Measurements from ENCODE around the gene RAB36.

DNA sequence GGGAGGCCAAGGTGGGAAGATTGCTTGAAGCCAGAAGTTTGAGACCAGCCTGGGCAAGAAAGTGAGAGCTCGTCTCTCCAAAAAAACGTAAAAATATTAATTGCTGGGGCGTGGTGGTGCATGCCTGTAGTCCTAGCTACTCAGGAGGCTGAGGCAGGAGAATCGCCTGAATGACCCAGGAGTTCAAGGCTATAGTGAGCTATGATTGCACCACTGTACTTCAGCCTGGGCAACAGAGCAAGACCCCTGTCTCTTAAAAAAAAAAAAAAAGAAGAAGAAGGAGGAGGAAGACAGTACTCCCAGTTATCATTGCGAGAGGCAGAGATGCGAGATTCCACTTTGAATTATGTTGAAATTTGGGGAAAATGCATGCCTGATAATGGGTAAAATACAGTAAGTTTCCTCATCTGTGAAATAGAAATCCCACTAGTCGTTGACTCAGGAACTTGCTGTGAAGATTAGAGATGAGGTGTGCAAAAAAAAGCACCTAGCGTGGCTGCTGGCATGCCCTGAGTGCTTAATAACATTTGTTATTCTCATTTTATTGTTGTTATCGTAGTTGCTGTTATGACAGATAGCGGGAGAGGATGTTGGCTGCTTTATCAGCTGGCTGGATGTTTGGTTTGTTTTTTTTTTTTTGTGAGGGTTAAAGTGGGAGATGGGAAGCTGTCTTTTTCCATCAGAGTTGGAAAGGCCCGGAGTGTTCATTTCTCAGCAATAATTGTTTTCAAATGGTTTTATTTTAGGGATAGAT, 68.5 kb downstream of the RAB36 start:
- TF ChIP-seq, protein P1, sequence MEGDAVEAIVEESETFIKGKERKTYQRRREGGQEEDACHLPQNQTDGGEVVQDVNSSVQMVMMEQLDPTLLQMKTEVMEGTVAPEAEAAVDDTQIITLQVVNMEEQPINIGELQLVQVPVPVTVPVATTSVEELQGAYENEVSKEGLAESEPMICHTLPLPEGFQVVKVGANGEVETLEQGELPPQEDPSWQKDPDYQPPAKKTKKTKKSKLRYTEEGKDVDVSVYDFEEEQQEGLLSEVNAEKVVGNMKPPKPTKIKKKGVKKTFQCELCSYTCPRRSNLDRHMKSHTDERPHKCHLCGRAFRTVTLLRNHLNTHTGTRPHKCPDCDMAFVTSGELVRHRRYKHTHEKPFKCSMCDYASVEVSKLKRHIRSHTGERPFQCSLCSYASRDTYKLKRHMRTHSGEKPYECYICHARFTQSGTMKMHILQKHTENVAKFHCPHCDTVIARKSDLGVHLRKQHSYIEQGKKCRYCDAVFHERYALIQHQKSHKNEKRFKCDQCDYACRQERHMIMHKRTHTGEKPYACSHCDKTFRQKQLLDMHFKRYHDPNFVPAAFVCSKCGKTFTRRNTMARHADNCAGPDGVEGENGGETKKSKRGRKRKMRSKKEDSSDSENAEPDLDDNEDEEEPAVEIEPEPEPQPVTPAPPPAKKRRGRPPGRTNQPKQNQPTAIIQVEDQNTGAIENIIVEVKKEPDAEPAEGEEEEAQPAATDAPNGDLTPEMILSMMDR (IDR thresholded peaks at IDR 0.05) = no peak
- TF ChIP-seq POLR2A (IDR thresholded peaks at IDR 0.05) = no peak

Measured in lower leg skin (tissue), 3 donors.